Activated effector memory CD4-positive, alpha-beta T cell treated with Interleukin-2 at 50 U/mL for 16 hours (primary cell): ENCODE data around the gene CCN5.
"Not testable (repeated sequence)": the region's sequence is repeated elsewhere in the genome, so short reads cannot be mapped to it uniquely, and the experiment has no call there.

Source experiments
- DNase-seq: peaks from one replicate; pipeline ENCODE4 v3.0.0-alpha.2; 2020

Gene CCN5

GRCh38 chr20:44695295-44695673, 19.9 kb upstream of the CCN5 start:
- no peak for DNase-seq

DNA sequence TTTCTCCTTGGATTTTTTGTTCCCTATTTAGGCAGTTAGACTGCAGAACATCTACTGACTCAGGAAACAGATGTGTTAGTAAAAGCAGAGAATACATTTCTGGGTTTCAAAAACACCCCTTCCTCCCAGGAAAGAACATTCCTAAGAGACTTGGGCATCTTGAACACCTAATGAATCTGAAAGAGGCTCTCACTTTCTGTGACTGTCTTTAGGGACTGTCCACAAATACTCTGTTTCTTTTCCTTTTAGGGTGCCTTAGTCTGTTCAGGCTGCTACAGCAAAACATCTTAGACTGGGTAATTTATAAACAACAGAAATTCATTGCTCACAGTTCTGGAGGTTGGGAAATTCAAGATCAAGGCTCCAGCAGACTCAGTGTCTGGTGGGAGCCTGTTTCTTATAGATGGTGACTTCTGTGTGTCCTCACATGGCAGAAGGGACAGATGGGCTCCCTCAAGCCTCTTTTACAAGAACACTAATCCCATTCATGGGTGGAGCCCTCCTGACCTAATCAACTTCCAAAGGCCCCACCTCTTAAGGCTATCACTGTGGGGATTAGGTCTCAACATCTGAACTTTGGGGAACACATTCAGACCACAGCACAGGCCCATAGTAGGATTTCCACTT, 19.4 kb upstream of the CCN5 start:
- DNase-seq, result no peak

GRCh38 chr20:44696315-44696714, 18.9 kb upstream of the CCN5 start:
- no peak for DNase-seq

DNA sequence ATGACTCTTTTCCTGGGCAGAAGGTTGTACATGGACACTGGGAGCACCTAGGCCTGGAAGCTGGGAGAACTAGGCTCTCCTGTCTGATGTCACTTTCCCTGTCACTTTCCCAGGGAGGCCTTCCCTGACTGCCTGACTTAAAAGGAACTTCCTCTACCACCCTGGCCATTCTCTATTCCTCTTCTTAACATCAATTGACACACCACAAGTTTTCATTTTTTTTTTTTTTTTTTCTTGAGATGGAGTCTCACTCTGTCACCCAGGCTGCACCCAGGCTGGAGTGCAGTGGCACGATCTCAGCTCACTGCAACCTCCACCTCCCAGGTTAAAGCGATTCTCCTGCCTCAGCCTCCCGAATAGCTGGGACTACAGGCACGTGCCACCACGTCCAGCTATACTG, 18.1 kb upstream of the CCN5 start:
- not testable (repeated sequence) for DNase-seq

GRCh38 chr20:44698351-44698750, 16.8 kb upstream of the CCN5 start:
- no peak for DNase-seq

GRCh38 chr20:44700306-44700705, 14.9 kb upstream of the CCN5 start:
- no peak for DNase-seq

DNA sequence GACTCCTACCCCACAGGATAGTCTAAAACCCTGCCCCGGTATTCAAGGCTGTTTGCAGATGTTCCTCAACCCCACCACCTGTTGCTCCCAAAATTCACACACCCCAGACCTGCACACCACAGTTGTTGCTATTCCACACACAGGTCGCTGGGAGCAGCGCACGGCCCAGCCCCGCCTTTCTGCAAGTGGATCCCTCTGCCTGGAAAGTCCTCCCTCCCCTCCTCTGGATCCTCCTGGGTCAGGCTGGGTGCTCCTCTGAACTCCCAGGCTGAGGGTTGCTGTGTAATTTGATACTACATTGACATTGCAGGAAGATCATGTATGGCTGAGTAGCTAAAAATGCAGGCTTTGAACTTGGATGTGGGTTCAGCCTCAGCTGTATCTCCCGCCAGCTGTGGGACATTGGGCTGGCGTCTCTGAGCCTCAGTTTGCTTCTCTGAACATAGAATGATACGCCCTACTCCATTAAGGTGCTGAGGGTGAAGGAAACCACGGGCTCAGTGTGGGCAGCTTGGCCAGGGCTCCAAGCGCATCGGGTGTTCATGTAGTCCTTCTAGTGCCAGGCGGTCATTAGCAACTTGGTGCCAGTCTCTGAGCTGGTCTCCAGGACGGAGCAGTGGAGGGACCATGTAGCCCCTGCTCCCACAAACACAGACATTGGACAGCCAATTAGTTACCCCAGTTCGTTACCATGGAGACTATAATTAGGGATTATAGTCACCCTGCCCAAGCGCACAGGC, 13.9 kb upstream of the CCN5 start:
- no peak for DNase-seq

DNA sequence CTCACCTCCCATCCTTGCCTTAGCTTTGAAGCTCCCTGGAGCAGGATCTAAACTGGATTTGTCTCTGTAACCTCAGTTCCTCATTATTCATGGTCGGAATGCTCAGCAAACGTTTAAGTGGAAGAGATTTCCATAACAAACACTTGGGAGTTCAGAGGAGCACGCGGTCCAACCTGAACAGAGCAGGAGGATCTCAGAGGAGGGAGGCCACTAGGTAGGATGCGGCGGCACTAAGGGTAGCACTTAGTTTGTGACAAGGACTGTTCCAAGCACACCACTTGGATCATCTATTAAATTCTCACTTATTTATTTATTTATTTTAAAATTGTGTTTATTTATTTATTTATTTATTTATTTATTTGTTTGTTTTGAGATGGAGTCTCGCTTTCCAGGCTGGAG, 13.3 kb upstream of the CCN5 start:
- DNase-seq, result no peak

GRCh38 chr20:44702776-44703175, 12.4 kb upstream of the CCN5 start:
- no peak for DNase-seq

DNA sequence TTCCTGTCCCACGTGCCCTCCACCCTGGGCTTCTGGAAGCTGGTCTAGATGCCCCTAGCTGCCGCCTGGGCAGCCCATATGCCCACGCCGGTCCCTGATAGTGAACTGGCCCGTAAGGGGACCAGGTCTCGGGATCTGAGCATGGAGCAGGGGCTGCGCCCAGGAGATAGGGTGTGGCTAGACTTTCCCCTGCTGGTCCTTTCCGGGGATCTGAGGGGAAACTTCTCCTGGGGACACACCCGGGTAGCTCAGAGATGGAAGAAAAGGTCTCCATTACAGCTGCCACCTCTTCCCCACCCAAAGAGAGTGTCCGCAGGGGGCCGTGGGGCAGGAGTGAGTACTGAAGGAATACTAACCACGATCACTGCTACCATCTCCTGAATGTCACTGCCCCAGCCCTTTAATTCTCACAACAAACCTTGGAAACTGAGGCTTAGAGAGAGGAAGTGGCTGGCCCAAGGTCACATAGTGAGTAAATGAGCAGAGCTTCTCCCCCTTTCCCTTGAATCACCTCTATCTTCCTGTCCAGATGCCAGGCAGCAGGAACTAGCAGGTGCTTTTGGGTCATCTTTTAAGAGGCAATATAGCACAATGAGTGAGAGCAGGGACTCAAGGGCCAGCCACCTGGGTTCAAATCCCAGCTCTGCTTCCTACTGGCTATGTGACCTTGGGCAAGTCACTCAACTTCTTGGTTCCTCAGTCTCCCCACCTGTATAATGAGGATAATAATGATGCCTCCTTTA, 11.8 kb upstream of the CCN5 start:
- no peak for DNase-seq

DNA sequence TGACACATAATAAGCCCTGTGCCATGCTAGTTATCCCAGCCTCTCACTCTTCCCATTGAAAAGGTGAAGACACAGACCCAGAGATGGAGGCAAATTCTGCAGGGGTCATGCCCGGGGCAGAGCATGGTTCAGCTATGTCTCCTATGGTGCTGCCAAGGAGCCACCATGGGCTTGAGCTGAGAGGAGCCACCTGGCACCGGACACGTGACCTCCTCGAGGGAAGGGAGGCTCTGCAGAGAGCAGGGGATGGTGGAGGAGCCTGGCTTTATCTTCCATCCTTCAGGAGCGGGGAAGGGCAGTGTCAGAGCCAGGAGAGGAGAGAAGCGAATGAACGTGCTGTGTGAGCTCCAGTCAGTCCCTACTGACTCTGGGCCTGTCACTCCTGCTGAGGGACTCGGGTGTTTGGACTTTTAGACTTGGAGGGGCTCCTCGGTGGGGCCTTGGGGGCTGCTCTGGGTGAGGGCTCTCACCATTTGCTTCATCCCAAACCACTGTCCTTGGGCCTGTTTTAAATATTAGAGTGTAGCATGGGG, 11.1 kb upstream of the CCN5 start:
- no peak for DNase-seq

DNA sequence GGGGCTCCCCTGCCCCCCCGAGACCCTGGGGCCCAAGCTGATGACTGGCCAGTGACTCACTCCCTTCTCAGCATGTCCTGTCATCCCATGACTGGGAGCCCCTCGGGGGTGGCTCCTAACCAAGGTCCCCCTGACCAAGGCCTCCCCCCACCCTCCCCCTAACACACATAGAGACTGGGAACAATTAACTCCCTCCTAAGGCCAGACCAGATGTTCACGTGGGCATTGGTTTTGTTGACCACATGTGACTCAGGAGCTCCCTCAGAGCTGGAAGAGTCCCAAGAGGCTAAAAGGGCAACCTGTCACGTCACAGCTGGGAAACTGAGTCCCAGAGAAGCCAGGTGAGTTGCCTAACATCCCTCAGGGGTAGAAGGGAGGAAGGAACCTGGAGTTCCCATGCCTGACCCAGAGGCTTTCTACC, 10.6 kb upstream of the CCN5 start:
- no peak for DNase-seq

GRCh38 chr20:44705364-44706094, 9.6 kb upstream of the CCN5 start:
- no peak for DNase-seq

- no peak for DNase-seq
Measured at GRCh38 chr20:44706301-44707017, 8.7 kb upstream of the CCN5 start.

DNA sequence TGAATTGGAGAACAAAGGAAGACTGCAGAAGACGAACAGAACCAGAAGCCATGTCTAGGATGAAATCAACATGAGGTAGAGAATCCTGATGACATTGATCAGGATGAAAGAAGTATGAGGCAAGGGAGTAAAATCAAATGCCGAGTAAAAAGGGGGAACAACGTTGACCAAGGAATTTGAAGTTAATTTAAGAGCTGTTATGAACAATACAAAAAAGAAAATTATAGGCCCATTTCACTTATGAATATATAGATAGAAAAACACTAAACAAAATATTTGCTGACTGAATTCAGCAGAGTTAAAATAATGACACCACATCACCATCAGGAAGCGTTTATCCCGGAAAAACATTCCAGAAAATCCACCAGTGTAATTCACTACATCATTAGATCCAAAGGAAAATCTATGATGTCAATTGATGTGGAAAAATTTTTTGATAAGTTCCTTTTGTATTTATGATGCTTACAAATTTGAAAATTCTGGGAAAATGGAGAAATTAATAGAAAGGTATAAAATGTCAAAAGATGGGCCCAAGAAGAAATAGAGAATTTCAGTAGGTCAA, 8.1 kb upstream of the CCN5 start:
- DNase-seq, result no peak

GRCh38 chr20:44709380-44709779, 5.8 kb upstream of the CCN5 start:
- no peak for DNase-seq

DNA sequence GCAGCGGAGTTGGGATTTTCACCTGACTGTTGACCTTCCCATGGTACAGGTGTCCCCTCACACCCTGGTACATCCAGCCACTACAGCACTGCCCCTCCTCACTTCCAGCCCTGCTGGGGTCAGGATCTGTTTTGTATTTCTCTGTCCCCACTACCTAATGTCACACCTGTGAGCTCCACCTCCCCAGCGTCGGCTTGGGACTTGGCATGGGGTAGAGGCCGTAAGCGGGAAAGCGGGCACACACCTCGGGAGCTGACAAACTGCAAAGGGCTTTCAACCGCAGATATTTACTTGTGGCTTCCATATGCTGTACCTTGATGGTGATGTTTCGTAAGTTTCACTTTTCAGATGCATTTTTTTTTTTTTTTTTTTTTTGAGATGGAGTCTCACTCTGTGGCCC, 5.4 kb upstream of the CCN5 start:
- no peak for DNase-seq

GRCh38 chr20:44711237-44711636, 3.9 kb upstream of the CCN5 start:
- no peak for DNase-seq

- no peak for DNase-seq
Measured at GRCh38 chr20:44714102-44714700, 968 bp upstream of the CCN5 start.

DNA sequence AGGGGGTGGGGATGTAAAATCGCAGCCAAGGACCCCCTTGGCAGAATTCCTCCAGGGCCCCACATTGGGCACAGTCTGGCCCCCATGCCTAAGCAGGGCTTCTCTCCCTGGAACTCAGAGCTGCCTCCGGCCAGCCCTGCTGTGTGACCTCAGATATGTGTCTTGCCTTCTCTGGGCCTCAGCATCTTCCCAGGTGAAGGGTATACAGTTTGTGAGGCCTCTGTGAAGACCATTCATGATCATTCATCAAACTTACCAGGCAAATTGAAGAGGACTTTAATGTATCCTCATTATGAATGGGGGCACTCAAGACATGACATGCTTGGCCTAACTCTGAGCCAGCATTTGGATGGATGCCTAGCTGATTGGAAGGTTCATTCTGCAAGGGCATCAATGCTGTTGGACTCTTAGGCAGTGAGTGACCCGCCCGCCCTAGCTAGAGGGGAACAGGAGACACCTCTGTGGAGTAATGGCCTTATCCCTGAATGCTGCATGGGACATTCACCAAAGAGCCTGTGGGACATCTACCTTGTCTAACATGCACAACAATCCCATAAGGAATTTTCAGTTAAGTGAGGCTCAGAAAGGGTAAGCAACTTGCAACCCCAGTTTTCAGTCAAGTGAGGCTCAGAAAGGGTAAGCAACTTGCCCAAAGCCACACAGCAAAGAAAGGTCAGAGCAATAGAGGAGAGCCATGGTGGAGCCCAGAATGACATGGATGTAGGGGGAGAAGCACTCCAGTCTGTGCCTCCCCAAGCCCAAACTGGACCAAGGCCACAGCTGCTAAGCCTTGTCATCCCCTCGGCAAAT, 535 bp downstream of the CCN5 start:
- DNase-seq, result no peak
